Hepatocyte (in vitro differentiated cells): Measurements from ENCODE around the gene CD177.

ENCODE experiments used
- CTCF ChIP-seq: fragments of 200-600 bp; sonication (generic); IDR thresholded peaks from 2 replicates; pipeline ENCODE4 v1.5.1; 2016; ENCODE audit warnings: antibody characterized with exemption, mild to moderate bottlenecking; ENCODE audit not compliant: poor library complexity
- EZH2 ChIP-seq: fragments of 200-600 bp; sonication (generic); IDR thresholded peaks from 2 replicates; pipeline ENCODE4 v1.6.1; 2016; ENCODE audit warnings: antibody characterized with exemption, mild to moderate bottlenecking, borderline replicate concordance

DNA sequence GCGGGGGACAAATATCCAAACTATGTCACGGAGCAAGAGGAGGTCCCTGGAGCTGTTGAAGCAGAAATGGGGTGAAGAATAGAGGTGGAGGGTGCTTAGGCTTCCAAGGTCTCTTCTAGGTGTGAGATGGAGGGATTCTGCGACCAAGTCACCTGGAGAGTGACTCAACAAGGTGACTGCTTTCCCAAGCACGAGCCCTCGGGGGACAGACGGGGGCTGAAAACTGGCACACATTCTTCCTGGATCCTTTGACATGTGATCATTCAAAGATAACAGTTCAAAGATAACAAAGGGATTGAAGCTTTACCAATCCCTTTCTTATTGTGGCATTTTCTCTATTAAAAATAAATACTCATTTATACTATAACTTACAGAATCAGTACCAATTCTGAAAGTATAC is 59.0 kb downstream of the CD177 start:
- TF ChIP-seq CTCF: no peak
- TF ChIP-seq EZH2: no peak
